HEK293 (cell line): ENCODE results near the gene WWOX.

Source experiments
- CTCF ChIA-PET: fragments of 350-600 bp; formaldehyde crosslinking; extraction: SDS; loops from one replicate; lab custom pipeline; 2021; ENCODE audit warnings: antibody characterized with exemption; lab: Yijun Ruan, JAX
- POLR2A ChIA-PET: fragments of 300-600 bp; formaldehyde crosslinking; extraction: SDS; loops from one replicate; lab custom pipeline; 2020; ENCODE audit warnings: antibody characterized with exemption, inconsistent platforms; lab: Yijun Ruan, JAX
- H3K27ac ChIP-seq: fragments of 200-500 bp; sonication (Bioruptor generic); 2 replicates; pipeline ENCODE4 v1.5.1; 2014; ENCODE audit warnings: low read depth, low read length, control low read depth, inconsistent platforms; ENCODE audit errors: extremely low read depth
- H3K36me3 ChIP-seq, 2 experiments: fragments of 200-500 bp in 1 of 2; sonication (Bioruptor generic) in 1 of 2; 1 replicate in 1 of 2; 2 replicates in 1 of 2; pipeline ENCODE4 v1.5.1; 2014 to 2017; ENCODE audit warnings: inconsistent platforms in 2 of 2, low read length in 2 of 2; ENCODE audit not compliant: control insufficient read depth in 2 of 2, insufficient read depth in 1 of 2
- H3K4me1 ChIP-seq: fragments of 200-500 bp; sonication (Bioruptor generic); 2 replicates; pipeline ENCODE4 v1.5.1; 2014; ENCODE audit warnings: mild to moderate bottlenecking, low read length, inconsistent platforms; ENCODE audit not compliant: control insufficient read depth, insufficient read depth
- H3K4me3 ChIP-seq: 2 replicates; pipeline ENCODE4 v1.5.1; 2011; ENCODE audit warnings: low read depth, mild to moderate bottlenecking, control low read depth, low read length, moderate library complexity
- H3K9me3 ChIP-seq: fragments of 200-500 bp; sonication (Bioruptor generic); 2 replicates; pipeline ENCODE4 v1.5.1; 2014; ENCODE audit warnings: low read depth, low read length, inconsistent platforms; ENCODE audit not compliant: control insufficient read depth, insufficient read depth
- BCL11A ChIP-seq: fragments of 450-650 bp; formaldehyde crosslinking; IDR thresholded peaks from 2 replicates; pipeline ENCODE4 v1.5.1; 2016; ENCODE audit warnings: low read depth, missing biosample characterization, missing genetic modification characterization
- IKZF3 ChIP-seq: fragments of 450-650 bp; IDR thresholded peaks from 2 replicates; pipeline ENCODE4 v1.5.0; 2018; ENCODE audit warnings: missing biosample characterization, mild to moderate bottlenecking, missing genetic modification characterization, moderate library complexity
- MYNN ChIP-seq: fragments of 450-650 bp; formaldehyde crosslinking; IDR thresholded peaks from 2 replicates; pipeline ENCODE4 v1.5.1; 2016; ENCODE audit warnings: missing biosample characterization, missing genetic modification characterization, borderline replicate concordance
- PRDM1 ChIP-seq: fragments of 450-650 bp; formaldehyde crosslinking; IDR thresholded peaks from 2 replicates; pipeline ENCODE4; 2016; ENCODE audit warnings: missing biosample characterization, missing genetic modification characterization
- SCRT1 ChIP-seq: fragments of 450-650 bp; formaldehyde crosslinking; IDR thresholded peaks from 2 replicates; pipeline ENCODE4 v1.5.1; 2016; ENCODE audit warnings: missing biosample characterization, missing genetic modification characterization, borderline replicate concordance
- SCRT2 ChIP-seq: fragments of 450-650 bp; formaldehyde crosslinking; IDR thresholded peaks from 2 replicates; pipeline ENCODE4 v1.5.1; 2016; ENCODE audit warnings: missing biosample characterization, missing genetic modification characterization
- SETDB1 ChIP-seq: IDR thresholded peaks from one replicate; pipeline ENCODE4 v1.6.1; 2017; ENCODE audit warnings: mild to moderate bottlenecking, low read length, moderate library complexity, mixed read lengths; ENCODE audit not compliant: insufficient read length
- ZNF132 ChIP-seq: fragments of 450-650 bp; formaldehyde crosslinking; IDR thresholded peaks from 2 replicates; pipeline ENCODE4 v1.5.1; 2017; ENCODE audit warnings: missing biosample characterization, missing genetic modification characterization, borderline replicate concordance
- ZNF155 ChIP-seq: fragments of 450-650 bp; formaldehyde crosslinking; IDR thresholded peaks from 2 replicates; pipeline ENCODE4 v1.5.1; 2016; ENCODE audit warnings: missing biosample characterization, missing genetic modification characterization
- ZNF211 ChIP-seq: fragments of 450-650 bp; formaldehyde crosslinking; IDR thresholded peaks from 2 replicates; pipeline ENCODE4 v1.5.1; 2016; ENCODE audit warnings: low read depth, missing biosample characterization, missing genetic modification characterization
- ZNF366 ChIP-seq: fragments of 450-650 bp; formaldehyde crosslinking; conservative IDR thresholded peaks from 2 replicates; pipeline ENCODE4 v1.5.1; 2016; ENCODE audit warnings: missing biosample characterization, missing genetic modification characterization
- ZNF416 ChIP-seq: fragments of 450-650 bp; formaldehyde crosslinking; IDR thresholded peaks from 2 replicates; pipeline ENCODE4 v1.5.1; 2016; ENCODE audit warnings: missing biosample characterization, missing genetic modification characterization
- ZNF585B ChIP-seq: fragments of 450-650 bp; formaldehyde crosslinking; IDR thresholded peaks from 2 replicates; pipeline ENCODE4 v1.5.1; 2016; ENCODE audit warnings: missing biosample characterization, missing genetic modification characterization
- ZNF654 ChIP-seq: fragments of 450-650 bp; formaldehyde crosslinking; IDR thresholded peaks from 2 replicates; pipeline ENCODE4 v1.5.1; 2016; ENCODE audit warnings: low read depth, missing biosample characterization, missing genetic modification characterization
- ZNF670 ChIP-seq: fragments of 450-650 bp; formaldehyde crosslinking; IDR thresholded peaks from 2 replicates; pipeline ENCODE4 v1.5.1; 2016; ENCODE audit warnings: missing biosample characterization, missing genetic modification characterization, low read depth
- TF ChIP-seq, protein P1 (sequence below): fragments of 450-650 bp; formaldehyde crosslinking; IDR thresholded peaks from 2 replicates; pipeline ENCODE4 v1.5.1; 2016; ENCODE audit warnings: missing biosample characterization, missing genetic modification characterization, borderline replicate concordance
- TF ChIP-seq, protein P2 (sequence below): fragments of 450-650 bp; formaldehyde crosslinking; IDR thresholded peaks from 2 replicates; pipeline ENCODE4 v1.5.1; 2017; ENCODE audit warnings: missing biosample characterization, missing genetic modification characterization
- TF ChIP-seq, protein P3 (sequence below): fragments of 450-650 bp; formaldehyde crosslinking; IDR thresholded peaks from 2 replicates; pipeline ENCODE4 v1.5.1; 2017; ENCODE audit warnings: missing biosample characterization, missing genetic modification characterization

The WWOX gene

DNA sequence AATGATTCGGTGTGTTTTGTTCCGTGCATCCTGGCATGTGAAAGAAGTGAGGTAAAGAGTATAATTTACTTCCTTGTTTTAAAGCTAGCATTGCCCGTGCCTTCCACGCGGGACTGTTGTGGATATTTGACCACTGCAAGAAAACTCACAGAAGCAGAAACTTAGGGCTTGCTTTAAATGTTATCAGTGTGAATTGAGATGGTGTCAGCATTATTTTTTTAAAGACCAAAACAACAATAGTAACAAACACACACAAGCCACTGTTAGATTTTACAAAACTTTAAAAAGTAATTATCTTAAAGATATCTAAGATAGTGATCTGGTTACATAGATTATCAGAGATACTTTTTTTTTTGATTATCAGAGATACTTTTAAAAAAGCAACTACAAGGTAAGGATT is 47.4 kb downstream of the WWOX start (continued):
- TF ChIP-seq SETDB1: no peak

DNA sequence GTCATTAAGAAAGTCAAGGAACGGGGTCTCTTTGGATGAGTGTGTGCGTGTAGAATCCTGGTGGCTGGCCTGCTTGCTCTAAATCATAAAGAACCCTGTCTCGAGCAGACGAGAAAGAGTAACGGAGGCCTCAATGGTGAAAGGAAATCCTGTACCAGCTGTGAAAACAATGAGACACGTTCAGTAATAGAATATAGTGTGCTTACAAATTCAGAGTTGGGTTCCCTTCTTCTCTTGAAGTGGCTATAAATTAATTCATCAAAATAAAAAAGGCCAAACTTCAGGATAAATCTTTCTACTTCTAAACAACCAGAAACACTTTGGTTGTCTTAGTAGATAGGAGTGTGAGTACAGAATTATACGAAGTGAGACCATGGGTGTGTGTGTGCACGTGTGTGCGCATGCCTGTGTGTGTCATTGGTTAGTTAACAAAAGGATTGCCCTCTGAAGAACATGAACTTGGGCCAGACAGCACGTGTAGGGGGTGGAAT is 48.5 kb downstream of the WWOX start:
- H3K36me3 ChIP-seq: no peaks in the 10 kb centered on the region
- peaks cover 1% of the 10 kb centered on the region; the same call in 1 of the 2 replicates for H3K4me1 ChIP-seq
- H3K27ac ChIP-seq: no peak overlapping the region
- no peak for TF ChIP-seq ZNF211 (tag by site-specific recombination)
- 0 out of 2 replicates have a peak, but pooled peaks have one; percentile 14 for TF ChIP-seq ZNF585B (tag by site-specific recombination)
- TF ChIP-seq, protein P1, sequence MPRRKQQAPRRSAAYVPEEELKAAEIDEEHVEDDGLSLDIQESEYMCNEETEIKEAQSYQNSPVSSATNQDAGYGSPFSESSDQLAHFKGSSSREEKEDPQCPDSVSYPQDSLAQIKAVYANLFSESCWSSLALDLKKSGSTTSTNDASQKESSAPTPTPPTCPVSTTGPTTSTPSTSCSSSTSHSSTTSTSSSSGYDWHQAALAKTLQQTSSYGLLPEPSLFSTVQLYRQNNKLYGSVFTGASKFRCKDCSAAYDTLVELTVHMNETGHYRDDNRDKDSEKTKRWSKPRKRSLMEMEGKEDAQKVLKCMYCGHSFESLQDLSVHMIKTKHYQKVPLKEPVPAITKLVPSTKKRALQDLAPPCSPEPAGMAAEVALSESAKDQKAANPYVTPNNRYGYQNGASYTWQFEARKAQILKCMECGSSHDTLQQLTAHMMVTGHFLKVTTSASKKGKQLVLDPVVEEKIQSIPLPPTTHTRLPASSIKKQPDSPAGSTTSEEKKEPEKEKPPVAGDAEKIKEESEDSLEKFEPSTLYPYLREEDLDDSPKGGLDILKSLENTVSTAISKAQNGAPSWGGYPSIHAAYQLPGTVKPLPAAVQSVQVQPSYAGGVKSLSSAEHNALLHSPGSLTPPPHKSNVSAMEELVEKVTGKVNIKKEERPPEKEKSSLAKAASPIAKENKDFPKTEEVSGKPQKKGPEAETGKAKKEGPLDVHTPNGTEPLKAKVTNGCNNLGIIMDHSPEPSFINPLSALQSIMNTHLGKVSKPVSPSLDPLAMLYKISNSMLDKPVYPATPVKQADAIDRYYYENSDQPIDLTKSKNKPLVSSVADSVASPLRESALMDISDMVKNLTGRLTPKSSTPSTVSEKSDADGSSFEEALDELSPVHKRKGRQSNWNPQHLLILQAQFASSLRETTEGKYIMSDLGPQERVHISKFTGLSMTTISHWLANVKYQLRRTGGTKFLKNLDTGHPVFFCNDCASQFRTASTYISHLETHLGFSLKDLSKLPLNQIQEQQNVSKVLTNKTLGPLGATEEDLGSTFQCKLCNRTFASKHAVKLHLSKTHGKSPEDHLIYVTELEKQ (tag by site-specific recombination): no peak
- no peak overlapping the region for H3K4me3 ChIP-seq
- POLR2A ChIA-PET: no interaction called here
- CTCF ChIA-PET: no interaction called here
- no peaks in the 10 kb centered on the region for H3K9me3 ChIP-seq

DNA sequence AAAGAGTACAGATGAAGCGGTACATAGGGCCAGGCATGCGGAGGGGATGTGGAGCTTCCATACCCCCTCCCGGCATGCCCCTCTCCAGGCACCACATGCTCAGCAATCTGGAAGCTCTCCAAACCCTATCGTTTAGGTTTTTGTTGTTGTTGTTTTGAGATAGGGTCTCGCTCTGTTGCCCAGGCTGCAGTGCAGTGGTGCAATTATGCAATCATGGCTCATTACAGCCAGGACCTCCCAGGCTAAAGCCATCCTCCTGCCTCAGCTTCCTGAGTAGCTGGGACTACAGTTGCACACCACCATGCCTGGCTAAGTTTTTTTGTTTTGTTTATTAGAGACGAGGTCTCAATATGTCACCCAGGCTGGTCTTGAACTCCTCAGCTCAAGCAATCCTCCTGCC is 50.8 kb downstream of the WWOX start:
- H3K9me3 ChIP-seq: no peaks in the 10 kb centered on the region
- ChIA-PET POLR2A (no interaction called here), CTCF (interaction anchor here (0.9 kb wide), 1 partner anchor 46 kb away, joined by 3 read pairs; no protein-coding TSS in a partner anchor)
- H3K27ac ChIP-seq: no peak overlapping the region
- no peak overlapping the region for H3K4me3 ChIP-seq
- H3K36me3 ChIP-seq: no peaks in the 10 kb centered on the region
- TF ChIP-seq MYNN (tag by site-specific recombination) (no peak), ZNF155 (no peak), ZNF416 (tag by site-specific recombination) (no peak), ZNF132 (no peak)
- TF ChIP-seq, all 188 proteins: peak for 0
- H3K4me1 ChIP-seq: no peaks in the 10 kb centered on the region

DNA sequence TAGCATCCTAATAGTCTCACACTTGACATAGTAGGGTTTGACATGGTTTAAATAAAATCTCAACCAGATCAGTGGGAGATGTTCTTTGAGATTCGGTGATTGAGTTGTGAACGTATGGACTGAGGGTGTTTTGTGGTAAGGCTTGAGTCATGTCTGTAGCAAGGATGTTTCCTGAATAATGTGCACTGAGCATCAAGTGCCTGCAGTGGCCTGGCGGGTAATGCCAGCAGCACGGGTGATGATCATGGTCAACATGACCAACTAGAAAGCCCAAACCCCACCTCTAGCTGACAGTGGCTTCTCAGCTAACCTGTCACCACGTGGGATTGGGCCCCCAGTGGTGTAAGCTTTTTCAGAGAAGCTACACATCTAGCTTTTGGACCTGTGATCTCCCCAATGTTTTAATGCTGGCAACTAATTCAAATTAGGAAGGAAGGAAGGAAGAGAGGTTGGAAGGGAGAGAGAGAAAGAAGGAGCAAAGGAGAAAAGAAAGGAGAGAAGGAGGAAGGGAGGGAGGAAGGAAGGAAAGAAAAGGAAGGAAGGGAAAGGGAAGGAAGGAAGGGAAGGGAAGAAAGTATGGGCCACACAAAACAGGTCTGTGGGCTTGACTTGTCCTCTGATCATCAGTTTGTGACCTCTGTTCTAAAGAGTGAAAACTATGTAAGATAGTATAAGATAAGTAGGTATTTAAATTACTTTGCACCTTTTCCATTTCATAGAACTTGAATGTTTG is 55.4 kb downstream of the WWOX start:
- no peak for TF ChIP-seq ZNF670 (tag by site-specific recombination)
- peak; percentile 70 for TF ChIP-seq ZNF366 (tag by site-specific recombination)
- TF ChIP-seq PRDM1 (tag by site-specific recombination): peak; percentile 66
- TF ChIP-seq, all 188 proteins: peak for 2
- POLR2A ChIA-PET: no interaction called here
- Histone ChIP-seq H3K27ac (no peak overlapping the region), H3K9me3 (no peaks in the 10 kb centered on the region), H3K4me1 (no peaks in the 10 kb centered on the region), H3K36me3 (no peaks in the 10 kb centered on the region), H3K4me3 (no peak overlapping the region)
- CTCF ChIA-PET: interaction anchor here (0.6 to 1.1 kb wide), 2 partner anchors 20 to 55 kb away, joined by 3 read pairs; no protein-coding TSS in a partner anchor

DNA sequence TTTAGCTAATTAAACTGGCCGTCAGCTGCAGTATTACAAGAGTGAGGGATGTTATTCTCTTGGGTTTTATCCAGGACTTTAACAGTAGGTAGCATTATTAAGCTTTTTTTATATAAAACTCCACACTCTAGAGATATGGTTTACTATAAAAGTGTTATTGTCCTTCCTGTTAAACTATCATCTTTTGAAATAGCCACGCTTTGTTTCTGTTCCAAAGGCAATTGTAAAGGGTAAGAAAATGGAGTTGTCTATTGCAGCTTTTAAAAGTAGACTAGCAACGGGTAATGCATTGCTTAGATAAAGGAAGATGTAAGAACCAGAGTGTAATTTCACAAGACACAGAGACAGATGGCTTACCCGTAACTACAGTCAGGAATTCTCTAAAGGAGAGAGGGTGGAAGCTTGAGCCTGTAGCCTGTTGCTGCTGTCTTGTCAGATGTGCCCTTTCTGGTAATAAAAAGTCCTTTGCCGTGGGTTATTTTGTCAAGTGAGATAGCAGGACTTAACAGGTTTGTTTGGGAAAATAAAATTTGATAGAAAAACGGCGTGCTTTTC is 56.4 kb downstream of the WWOX start:
- Histone ChIP-seq H3K4me3 (no peak overlapping the region), H3K4me1 (no peaks in the 10 kb centered on the region), H3K9me3 (no peaks in the 10 kb centered on the region), H3K27ac (no peak overlapping the region), H3K36me3 (no peaks in the 10 kb centered on the region)
- ChIA-PET CTCF (interaction anchor here (0.5 to 1.1 kb wide), 3 partner anchors 21 to 1446 kb away, joined by 3 read pairs; no protein-coding TSS in a partner anchor), POLR2A (no interaction called here)
- TF ChIP-seq SCRT2 (tag by site-specific recombination): peak; percentile 16; the same call in 1 of the 2 replicates
- 0 out of 2 replicates have a peak, but pooled peaks have one; percentile 24 for TF ChIP-seq SCRT1 (tag by site-specific recombination)
- TF ChIP-seq, protein P2, sequence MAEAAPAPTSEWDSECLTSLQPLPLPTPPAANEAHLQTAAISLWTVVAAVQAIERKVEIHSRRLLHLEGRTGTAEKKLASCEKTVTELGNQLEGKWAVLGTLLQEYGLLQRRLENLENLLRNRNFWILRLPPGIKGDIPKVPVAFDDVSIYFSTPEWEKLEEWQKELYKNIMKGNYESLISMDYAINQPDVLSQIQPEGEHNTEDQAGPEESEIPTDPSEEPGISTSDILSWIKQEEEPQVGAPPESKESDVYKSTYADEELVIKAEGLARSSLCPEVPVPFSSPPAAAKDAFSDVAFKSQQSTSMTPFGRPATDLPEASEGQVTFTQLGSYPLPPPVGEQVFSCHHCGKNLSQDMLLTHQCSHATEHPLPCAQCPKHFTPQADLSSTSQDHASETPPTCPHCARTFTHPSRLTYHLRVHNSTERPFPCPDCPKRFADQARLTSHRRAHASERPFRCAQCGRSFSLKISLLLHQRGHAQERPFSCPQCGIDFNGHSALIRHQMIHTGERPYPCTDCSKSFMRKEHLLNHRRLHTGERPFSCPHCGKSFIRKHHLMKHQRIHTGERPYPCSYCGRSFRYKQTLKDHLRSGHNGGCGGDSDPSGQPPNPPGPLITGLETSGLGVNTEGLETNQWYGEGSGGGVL (tag by site-specific recombination): no peak
- TF ChIP-seq ZNF654 (tag by site-specific recombination): no peak
- TF ChIP-seq, protein P3, sequence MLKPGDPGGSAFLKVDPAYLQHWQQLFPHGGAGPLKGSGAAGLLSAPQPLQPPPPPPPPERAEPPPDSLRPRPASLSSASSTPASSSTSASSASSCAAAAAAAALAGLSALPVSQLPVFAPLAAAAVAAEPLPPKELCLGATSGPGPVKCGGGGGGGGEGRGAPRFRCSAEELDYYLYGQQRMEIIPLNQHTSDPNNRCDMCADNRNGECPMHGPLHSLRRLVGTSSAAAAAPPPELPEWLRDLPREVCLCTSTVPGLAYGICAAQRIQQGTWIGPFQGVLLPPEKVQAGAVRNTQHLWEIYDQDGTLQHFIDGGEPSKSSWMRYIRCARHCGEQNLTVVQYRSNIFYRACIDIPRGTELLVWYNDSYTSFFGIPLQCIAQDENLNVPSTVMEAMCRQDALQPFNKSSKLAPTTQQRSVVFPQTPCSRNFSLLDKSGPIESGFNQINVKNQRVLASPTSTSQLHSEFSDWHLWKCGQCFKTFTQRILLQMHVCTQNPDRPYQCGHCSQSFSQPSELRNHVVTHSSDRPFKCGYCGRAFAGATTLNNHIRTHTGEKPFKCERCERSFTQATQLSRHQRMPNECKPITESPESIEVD: peak; percentile 60; the same call in 1 of the 2 replicates
- TF ChIP-seq BCL11A: no peak
- no peak for TF ChIP-seq IKZF3 (tag by site-specific recombination)
